Measurements from ENCODE around the gene GRWD1. TPM values are rescaled to one million over a fixed set of nuclear protein-coding genes. Genes with fewer than 3 reads are reported as not detected.

GRWD1 gene
- 10 to 100 TPM; 22.3 to 33.5 (median 25.9) TPM for polyA plus RNA-seq (ENCODE audit: insufficient read length in 4 of 4)

DNA sequence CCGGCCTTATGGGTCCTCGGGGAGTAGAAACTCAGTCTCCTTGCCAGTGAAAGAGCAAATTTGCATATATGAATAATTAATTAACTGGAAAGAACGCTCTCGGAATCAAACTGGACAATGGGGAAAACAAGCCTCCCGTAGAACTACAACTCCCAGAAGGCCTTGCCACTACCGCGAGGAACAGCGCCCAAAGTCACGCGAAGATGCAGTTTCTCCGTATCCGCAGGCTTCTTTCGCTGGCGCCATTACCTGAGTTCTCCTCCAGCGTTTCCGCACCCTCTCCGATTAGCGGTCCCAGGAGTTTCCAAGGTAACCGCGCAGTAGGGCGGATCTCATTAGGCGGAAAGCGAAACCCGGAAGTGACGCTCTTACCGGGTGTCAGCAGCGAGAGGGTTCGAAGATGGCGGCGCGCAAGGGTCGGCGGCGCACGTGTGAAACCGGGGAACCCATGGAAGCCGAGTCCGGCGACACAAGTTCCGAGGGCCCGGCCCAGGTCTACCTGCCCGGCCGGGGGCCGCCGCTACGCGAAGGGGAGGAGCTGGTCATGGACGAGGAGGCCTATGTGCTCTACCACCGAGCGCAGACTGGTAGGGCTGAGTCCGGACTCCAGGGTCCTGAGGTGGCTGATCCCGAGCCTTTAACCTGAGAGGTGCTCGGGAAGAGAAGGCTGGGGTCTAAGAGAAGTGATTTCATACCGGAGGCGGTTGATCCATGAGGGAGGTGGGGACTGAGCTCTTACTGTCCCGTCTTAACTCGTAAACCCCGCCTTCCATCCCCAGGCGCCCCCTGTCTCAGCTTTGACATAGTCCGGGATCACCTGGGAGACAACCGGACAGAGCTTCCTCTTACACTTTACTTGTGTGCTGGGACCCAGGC, at the start of gene GRWD1:
Gene GRWD1, plus strand, starts transcription at position 378 of the 876 bp plus-strand sequence. Its CDS starts 23 bp downstream, at position 401.
- peak; percentile 88 to 95 (median 92) for DNase-seq (ENCODE audit: low read depth in 4 of 4, low spot score in 3 of 4)

DNA sequence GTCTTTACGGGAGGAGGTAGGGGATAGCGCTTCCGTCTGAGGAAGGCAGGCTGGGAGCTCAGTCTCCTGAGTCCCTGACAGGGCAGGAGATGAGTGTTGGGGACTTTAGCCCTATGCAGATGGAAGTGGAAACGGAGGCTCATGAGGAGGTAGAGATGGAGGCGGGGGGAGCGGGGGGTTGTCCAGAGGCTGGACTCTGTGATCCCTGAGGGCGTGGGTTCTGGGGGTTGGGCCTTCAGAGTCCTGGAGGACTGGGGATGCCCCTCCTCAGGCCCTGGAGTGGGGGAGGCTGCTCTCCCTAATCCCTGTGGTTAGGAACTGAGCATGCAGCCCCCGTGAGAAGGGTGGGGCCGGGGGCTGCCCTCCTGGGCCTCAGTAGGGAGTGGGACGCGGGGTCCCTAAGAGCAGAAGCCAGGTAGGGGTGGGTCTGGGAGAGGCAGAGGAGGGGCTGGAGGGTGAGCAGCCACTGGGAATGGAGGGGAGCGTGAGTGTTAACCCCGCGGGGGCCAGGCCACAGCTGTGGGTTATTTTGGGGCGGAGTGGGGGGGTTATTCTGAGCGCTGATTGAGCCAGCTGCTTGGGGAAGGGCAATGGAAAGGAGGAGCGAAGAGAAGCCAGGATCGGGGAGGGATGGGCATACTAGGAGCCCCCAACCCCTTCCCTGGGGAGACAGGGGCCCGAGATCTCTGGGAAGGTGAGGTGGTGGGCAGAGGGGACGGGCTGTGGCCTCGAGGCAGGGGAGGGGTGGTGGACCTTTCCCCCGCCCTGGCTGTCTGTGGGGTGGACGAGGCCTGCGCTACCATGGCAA, 49.6 kb upstream of the GRWD1 start:
- no peak for DNase-seq (ENCODE audit: low read depth in 4 of 4, low spot score in 3 of 4)

DNA sequence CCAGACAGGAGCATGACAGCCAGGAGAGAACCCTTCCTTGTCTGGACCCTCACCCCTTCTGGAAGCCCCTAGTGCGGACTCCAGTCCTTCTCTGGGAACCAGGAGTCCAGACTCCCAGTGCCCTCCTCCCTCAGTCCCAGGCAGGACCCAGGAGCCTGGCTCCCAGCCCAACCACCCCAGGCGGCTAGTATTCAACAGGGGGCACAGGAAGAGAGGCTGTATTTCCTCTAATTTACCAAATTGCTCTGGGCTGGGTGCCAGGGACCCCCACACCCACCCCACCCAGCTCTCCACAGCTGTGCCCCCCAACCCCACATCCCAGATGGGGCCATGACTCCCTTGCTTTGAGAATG, 49.0 kb upstream of the GRWD1 start:
- DNase-seq (ENCODE audit: low read depth in 4 of 4, low spot score in 3 of 4) = no peak

DNA sequence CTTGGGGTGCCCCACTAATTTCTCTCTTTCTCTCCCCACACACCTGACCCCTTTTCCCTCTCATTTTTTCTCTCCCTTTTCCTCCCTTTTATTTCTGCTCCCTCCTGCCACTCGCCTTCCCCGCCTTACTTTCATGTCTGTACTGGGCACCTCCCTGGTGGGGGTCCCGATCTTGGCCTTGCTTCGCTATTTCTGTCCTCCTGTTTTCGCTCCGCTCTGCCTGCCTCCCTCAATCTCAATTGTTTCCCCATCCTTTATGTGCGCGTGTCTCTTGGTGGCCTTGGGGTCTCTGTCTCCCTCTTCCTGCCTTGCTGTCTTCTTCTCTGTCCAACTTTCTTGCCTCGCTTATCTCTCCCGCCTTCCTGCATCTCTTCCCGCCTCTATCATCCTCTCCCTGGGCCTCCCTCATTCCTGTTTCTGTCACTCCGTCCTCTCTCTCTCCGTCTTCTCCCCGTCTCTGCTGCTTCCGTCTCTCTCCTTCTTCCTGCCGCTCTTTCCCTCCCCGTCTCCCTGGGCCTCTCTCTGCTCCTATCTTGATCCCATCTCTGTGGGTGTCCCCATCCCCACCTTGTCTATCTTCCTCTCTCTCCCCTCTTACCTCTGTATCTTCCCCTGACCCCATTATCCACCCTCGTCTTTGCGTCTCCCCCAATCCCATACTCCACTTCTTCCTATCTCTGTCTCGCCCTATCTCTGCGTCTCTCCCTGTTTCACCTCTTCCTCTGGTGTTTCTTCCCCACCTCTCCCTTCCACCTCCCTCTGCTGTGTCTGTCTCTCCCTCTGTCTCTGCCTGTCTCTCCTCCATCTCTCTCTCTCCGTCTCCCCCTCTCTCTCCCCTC, 48.3 kb upstream of the GRWD1 start:
- DNase-seq (ENCODE audit: low read depth in 4 of 4, low spot score in 3 of 4) = no peak

DNA sequence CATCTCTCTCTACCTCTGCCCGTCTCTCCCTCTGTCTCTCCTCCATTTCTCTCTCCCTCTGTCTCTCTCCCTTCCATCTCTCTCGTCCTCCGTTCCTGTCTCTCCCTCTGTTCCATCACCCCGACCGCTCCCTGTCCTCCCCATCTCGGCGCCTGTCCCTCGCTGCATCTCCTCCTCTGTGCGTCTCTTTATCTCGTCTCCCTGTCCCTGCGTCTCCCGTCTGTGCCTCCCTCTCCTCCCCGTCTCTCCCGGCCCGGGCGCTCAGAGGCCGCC, 47.7 kb upstream of the GRWD1 start:
- DNase-seq (ENCODE audit: low read depth in 4 of 4, low spot score in 3 of 4) = no peak

DNA sequence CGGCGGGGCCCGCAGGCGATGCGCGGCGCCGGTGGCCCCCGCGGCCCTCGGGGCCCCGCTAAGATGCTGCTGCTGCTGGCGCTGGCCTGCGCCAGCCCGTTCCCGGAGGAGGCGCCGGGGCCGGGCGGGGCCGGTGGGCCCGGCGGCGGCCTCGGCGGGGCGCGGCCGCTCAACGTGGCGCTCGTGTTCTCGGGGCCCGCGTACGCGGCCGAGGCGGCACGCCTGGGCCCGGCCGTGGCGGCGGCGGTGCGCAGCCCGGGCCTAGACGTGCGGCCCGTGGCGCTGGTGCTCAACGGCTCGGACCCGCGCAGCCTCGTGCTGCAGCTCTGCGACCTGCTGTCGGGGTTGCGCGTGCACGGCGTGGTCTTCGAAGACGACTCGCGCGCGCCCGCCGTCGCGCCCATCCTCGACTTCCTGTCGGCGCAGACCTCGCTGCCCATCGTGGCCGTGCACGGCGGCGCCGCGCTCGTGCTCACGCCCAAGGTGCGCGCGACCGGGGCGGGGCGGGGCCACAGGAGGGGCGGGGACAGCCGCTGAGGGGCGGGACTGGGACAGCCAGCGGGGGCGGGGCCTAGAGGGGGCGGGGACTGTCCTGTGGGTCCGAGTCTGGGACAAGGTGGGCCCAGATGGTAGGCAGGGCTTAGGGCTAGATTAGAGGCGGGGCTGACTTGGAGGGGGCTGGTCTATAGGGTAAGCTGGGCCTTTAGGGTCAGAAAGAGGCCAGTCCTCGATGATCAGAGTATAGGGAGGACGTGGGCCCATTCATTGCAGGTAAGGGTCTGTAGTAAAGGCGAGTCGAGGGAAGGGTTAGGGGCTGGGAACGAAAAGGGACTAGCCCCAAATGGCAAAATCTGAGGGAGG, 47.2 kb upstream of the GRWD1 start:
- no peak for DNase-seq (ENCODE audit: low read depth in 4 of 4, low spot score in 3 of 4)

DNA sequence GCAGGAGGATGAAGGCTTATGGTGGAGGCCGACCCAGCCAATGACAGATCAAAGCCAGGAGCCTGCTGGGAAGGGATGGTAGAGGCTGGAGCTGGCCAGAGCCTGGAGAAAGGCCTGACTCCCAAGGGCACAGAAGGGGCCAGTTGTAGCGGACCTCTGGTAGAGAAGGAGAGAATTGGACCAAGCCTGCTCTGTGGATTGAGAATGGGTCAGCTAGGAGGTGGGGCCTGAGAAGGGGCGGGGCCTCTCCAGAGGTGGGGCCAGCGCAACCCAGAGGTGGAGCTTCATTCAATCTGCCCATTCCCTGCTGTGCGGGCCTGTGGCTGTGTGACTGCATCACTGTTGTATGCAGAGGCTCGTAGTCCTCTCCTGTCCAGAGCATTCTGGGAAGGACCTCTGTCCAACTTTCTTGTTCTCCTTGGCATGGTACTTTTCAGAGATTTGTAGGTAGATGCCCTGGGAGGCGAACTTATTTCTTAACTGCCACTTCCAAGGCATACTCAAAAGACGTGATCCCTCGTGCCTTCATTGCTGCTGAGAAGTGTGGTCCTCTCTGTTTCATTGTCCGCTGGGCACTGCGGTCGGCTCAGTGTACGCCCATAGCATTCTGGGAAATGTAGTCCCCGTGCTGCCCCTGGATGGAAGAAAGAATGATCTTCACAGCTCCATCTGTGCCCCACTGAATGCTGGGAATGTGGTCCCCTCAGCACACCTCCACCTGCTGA, 45.6 kb upstream of the GRWD1 start:
- no peak for DNase-seq (ENCODE audit: low read depth in 4 of 4, low spot score in 3 of 4)

DNA sequence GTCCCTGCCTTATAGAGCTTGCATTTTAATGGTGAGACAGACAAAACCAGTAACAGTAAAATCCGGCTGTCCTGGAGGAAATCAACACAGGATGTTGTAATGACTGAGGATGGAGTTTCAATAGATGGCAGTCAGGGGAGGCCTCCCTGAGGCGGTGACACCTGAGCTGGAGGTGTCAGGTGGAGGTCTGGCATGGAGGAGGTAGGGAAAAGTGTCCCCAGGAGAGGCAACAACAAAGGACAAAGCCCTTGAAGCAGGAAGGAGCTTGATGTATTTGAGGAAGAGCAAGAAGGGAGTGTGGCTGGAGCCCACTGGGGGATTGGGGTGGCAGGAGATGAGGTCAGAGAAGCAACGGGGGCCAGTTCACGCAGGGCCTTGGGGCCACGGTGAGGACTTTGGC, 44.5 kb upstream of the GRWD1 start:
- DNase-seq (ENCODE audit: low read depth in 4 of 4, low spot score in 3 of 4) = no peak

DNA sequence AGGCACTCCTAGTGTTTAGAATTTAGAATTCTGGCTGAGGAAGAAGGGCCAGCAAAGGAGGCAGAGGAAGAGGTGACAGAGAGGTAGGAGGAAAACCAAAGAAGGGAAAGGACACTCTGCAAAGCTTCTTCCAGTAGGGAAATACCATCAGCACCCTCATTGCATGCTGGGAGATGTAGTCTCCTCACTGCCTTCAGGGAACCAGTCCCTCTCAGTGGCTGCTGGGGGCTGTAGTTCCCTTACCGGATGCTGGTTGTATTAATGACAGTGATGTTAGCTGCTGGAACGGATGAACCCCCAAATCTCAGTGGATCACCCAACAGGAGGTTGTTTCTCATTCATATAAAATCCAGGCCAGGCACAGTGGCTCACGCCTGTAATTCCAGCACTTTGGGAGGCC, 42.2 kb upstream of the GRWD1 start:
- DNase-seq (ENCODE audit: low read depth in 4 of 4, low spot score in 3 of 4) = no peak

DNA sequence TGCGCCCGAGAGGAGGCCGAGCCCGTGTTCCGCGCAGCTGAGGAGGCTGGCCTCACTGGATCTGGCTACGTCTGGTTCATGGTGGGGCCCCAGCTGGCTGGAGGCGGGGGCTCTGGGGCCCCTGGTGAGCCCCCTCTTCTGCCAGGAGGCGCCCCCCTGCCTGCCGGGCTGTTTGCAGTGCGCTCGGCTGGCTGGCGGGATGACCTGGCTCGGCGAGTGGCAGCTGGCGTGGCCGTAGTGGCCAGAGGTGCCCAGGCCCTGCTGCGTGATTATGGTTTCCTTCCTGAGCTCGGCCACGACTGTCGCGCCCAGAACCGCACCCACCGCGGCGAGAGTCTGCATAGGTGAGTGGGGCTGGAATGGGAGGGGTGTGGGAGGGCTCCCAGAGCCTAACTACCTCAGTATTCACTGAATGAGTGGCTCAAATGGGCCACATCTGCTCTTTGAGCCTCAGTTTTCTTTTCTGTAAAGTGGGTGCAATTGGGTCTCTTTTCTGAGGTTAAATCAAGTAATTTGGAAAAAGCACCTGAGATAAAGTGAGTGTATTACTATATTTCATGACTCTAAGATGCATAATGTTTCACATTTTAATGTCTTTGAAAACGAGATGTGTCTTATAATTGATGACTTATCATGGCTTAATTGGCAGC, 40.6 kb upstream of the GRWD1 start:
- DNase-seq (ENCODE audit: low read depth in 4 of 4, low spot score in 3 of 4) = no peak

DNA sequence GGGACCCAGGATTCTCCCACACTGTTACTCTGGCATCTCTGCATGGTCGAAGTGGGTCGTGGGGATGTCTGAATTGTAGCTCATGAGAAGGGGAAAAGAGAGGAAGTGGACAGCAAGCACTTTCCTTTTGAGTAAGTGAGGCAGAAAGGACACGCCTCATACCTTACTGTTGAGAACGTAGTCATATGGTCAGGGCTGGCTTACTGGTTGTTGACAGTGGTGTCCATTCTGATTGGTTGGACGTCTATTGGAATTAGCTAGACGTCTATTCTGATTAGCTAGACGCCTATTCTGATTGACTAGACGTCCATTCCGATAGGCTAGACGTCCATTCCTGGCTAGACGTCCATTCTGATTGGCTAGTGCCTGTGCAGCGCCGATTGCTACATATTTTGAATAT, 39.9 kb upstream of the GRWD1 start:
- no peak for DNase-seq (ENCODE audit: low read depth in 4 of 4, low spot score in 3 of 4)

DNA sequence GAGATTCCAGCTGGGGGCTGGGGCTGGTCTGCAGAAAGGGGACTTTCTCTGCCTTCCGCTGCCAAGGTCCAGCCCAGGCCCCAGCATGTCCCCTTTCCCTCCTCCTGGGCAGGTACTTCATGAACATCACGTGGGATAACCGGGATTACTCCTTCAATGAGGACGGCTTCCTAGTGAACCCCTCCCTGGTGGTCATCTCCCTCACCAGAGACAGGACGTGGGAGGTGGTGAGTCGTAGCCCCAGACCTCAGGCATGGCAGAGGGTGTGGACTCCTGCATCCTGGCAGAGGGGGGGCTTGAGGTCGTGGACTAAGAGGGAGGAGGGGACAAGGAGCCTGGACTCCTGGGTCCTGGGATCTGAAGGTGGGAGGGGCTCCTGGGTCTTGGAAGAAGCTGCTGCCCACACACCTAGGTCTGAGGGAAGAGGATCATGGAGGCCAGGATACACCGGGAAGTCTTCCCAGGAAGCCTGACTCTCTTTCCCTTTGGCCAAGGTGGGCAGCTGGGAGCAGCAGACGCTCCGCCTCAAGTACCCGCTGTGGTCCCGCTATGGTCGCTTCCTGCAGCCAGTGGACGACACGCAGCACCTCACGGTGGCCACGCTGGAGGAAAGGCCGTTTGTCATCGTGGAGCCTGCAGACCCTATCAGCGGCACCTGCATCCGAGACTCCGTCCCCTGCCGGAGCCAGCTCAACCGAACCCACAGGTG, 31.8 kb upstream of the GRWD1 start:
- no peak for DNase-seq (ENCODE audit: low read depth in 4 of 4, low spot score in 3 of 4)

DNA sequence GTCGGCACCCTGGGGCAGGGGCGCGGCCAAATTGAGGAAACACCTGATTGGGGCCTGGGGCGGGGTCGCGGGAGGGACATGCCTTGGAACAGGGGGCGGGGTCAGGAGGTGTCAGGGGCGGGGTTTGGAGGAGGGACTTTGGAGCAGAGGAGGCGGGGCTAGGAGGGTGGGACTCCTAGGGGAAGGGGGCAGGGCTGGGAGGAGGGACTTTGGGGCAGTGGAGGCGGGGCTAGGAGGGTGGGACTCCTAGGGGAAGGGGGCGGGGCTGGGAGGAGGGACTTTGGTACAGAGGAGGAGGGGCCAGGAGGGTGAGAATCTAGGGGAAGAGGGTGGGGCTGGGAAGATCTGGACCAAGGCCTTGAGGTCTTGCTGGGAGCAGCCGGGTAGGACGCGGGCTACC, 30.4 kb upstream of the GRWD1 start:
- DNase-seq (ENCODE audit: low read depth in 4 of 4, low spot score in 3 of 4) = no peak

DNA sequence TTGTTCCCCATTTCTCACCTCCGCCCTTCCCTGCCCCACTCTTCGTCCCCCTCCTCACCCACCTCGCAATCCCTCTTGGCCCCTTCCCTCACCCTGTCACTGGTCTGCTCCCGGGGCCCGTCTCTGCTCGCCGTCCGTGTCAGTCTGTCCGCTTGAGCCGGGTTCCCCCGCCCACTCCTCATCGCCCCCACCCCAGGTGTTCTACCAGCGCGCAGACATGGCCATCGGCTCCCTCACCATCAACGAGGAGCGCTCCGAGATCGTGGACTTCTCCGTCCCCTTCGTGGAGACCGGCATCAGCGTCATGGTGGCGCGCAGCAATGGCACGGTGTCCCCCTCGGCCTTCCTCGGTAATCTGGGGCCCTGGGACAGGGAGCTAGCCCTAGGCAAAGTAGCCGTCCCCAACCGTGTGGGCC, 30.0 kb upstream of the GRWD1 start:
- no peak for DNase-seq (ENCODE audit: low read depth in 4 of 4, low spot score in 3 of 4)

DNA sequence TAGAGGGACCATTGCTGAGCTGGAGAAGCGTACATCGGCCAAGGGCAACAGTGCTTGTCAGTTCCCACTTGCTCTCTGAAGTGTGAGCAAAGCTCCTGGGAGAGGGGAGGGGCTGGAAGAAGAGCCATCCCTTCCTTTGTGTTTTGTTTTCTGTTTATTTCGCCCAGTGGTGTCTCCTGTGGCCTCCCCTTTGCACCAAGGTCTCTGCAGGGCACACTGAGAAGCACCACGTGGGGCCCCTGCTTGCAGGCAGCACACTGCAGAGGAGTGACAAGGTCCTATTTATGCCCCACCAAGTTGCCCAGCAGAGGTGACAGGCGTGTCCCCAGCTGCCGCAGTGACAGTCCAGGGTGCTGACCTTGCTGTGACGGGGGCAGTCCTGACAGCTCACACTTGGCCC, 28.4 kb upstream of the GRWD1 start:
- no peak for DNase-seq (ENCODE audit: low read depth in 4 of 4, low spot score in 3 of 4)

DNA sequence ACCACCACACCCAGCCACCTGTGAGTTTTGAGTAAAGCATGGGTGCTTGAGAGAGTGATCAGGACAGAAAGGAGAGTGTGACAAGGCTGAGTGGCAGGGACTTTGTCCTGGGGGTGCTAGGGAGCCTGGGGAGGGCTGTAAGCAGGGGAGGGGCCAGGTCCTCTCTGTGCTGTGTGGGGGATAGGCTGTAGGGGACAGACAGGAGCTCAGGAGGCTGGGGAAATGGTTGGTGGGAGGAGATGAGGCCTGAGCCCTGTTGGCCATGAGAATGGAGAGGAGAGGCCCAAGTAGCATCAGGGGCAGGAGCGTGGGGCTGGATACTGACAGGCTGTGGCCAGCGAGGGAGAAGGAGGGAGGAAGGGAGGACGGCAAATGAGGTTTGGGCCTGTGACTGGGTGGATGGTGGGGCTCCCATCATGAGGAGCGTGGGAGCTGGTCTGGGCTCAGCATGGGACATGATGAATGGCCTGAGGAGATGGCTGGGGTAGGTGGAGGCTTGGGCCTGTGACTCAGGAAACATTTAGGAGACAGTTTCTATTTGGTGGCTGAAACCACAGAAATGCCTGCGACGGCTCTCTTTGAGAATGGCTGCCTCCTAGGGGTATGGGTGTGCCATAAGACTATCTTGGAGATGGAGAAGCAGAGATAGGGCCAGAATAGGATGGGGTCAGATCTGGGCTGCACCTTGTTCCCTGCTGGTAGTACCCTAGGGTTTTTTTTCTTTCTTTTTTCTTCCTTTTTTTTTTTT, 27.3 kb upstream of the GRWD1 start:
- DNase-seq (ENCODE audit: low read depth in 4 of 4, low spot score in 3 of 4) = no peak

DNA sequence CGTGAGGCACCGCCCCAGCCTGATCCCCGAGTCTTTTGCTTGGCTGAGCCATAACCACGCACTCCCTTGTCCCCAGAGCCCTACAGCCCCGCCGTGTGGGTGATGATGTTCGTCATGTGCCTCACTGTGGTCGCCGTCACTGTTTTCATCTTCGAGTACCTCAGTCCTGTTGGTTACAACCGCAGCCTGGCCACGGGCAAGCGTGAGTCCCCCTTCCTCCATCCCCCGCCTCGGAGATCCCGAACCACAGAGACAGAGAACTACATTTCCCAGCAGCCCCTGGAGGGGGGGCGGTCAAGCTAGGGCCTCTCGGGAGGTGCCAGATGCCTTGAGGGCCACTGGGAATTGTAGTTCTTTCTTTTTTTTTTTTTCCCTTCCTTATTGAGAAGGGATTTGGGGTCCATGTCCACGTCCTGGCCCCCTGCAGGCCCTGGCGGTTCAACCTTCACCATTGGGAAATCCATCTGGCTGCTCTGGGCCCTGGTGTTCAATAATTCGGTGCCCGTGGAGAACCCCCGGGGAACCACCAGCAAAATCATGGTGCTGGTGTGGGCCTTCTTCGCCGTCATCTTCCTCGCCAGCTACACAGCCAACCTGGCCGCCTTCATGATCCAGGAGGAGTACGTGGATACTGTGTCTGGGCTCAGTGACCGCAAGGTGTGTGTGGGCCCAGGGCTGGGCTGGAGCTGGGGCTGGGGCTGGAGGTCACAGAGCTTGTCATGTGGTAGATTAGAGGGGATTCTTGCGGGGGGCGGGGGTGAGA, 26.4 kb upstream of the GRWD1 start:
- DNase-seq (ENCODE audit: low read depth in 4 of 4, low spot score in 3 of 4) = no peak

Data from right renal pelvis (tissue), 4 donors.